Activated CD4-positive, alpha-beta T cell treated with anti-CD3 and anti-CD28 coated beads, Interleukin-2, amount 10 ng/mL, durations not matched to agents 24 days and 14 days (primary cell): ENCODE data around the gene ANXA6. TPM values are rescaled to one million over a fixed set of nuclear protein-coding genes. Genes with fewer than 3 reads are reported as not detected.
A peak's percentile ranks its signal among the peaks of the same experiment; 100 is the strongest.

Experiments used
- DNase-seq: peaks from one replicate; pipeline ENCODE4 v3.0.0; 2022
- H3K27ac Mint-ChIP-seq: one replicate; pipeline ENCODE4 v1.8.0; 2022; ENCODE audit warnings: mild to moderate bottlenecking, mixed read lengths
- H3K27me3 Mint-ChIP-seq: one replicate; pipeline ENCODE4 v1.8.0; 2022; ENCODE audit warnings: mixed read lengths
- H3K36me3 Mint-ChIP-seq: one replicate; pipeline ENCODE4 v1.8.0; 2022; ENCODE audit warnings: low read depth, mild to moderate bottlenecking, mixed read lengths
- H3K4me1 Mint-ChIP-seq: one replicate; pipeline ENCODE4 v1.8.0; 2021; ENCODE audit warnings: mixed read lengths
- H3K4me3 Mint-ChIP-seq: one replicate; pipeline ENCODE4 v1.8.0; 2022; ENCODE audit warnings: mild to moderate bottlenecking, moderate library complexity, mixed read lengths
- H3K9me3 Mint-ChIP-seq: one replicate; pipeline ENCODE4 v1.8.0; 2021; ENCODE audit warnings: mixed read lengths
- intact Hi-C: fragments of 100-400 bp; cut with micrococcal nuclease; formaldehyde crosslinking; loops from one replicate; pipeline ENCODE4 v1.15.1; 2023
- total RNA-seq: library from RNA; stranded (reverse); gene quantifications from 2 replicates; pipeline ENCODE4 v1.2.3, GENCODE V29; 2022

Gene ANXA6
- total RNA-seq, 1 donor from 2014 or later = 314 TPM

GRCh38 chr5:151153766-151154272 is 3.8 kb downstream of the ANXA6 start:
- H3K4me3 Mint-ChIP-seq = peak overlapping the region; percentile 66
- H3K4me1 Mint-ChIP-seq = peaks cover 76% of the 10 kb centered on the region

DNA sequence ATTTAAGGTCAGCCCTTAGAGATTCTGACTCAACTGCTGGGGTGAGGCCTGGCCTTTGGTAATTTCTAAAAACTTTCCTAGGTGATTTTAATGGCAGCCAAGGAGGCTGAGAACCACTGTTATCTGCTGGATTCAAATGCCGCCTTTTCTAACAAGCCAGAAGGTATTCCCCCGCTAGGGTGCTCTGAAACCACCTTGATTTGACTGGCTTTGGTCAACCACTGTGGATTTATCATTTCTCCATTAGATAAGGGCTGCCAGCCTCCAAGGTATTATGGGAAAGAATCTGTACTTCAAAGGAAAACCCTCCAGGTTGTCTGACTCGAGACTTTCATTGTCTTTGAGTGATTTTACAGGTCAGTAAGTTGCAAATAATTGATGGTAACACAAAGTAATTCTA is 4.3 kb downstream of the ANXA6 start:
- H3K36me3 Mint-ChIP-seq = peaks cover 39% of the 10 kb centered on the region
- H3K9me3 Mint-ChIP-seq = no peaks in the 10 kb centered on the region
- no peak for DNase-seq

More at GRCh38 chr5:151153766-151154272, 3.8 kb downstream of the ANXA6 start:
- peaks cover 34% of the 10 kb centered on the region for H3K36me3 Mint-ChIP-seq
- intact Hi-C loops = loop anchor here (5.0 to 10.0 kb wide), 5 partner anchors 309 to 1599 kb away; partner anchors contain the start of genes CD74, CSNK1A1, G3BP1 and IRGM
- H3K27ac Mint-ChIP-seq = peak overlapping the region; percentile 88
- peak; percentile 68 for DNase-seq
- H3K9me3 Mint-ChIP-seq = no peaks in the 10 kb centered on the region
- no peaks in the 10 kb centered on the region for H3K27me3 Mint-ChIP-seq

GRCh38 chr5:151151793-151152192 is 5.8 kb downstream of the ANXA6 start:
- no peaks in the 10 kb centered on the region for H3K27me3 Mint-ChIP-seq
- peak overlapping the region; percentile 66 for H3K4me3 Mint-ChIP-seq
- H3K4me1 Mint-ChIP-seq = peaks cover 82% of the 10 kb centered on the region
- H3K27ac Mint-ChIP-seq = peak overlapping the region; percentile 88
- peaks cover 48% of the 10 kb centered on the region for H3K36me3 Mint-ChIP-seq
- intact Hi-C loops = loop anchor here (1.0 to 10.0 kb wide), 11 partner anchors 10 to 1597 kb away; partner anchors contain the start of genes CD74, CSNK1A1, G3BP1 and GM2A
- peak; percentile 80 for DNase-seq
- no peaks in the 10 kb centered on the region for H3K9me3 Mint-ChIP-seq

More for the DNA sequence above, 4.3 kb downstream of the ANXA6 start:
- Mint-ChIP-seq H3K4me3 (peak overlapping the region; percentile 66), H3K4me1 (peaks cover 76% of the 10 kb centered on the region), H3K27ac (peak overlapping the region; percentile 88), H3K27me3 (no peaks in the 10 kb centered on the region)
- intact Hi-C loops = loop anchor here (5.0 to 10.0 kb wide), 5 partner anchors 308 to 1598 kb away; partner anchors contain the start of genes CD74, CSNK1A1, G3BP1 and IRGM

- Mint-ChIP-seq H3K36me3 (peaks cover 49% of the 10 kb centered on the region), H3K27me3 (no peaks in the 10 kb centered on the region), H3K4me1 (peaks cover 81% of the 10 kb centered on the region), H3K4me3 (peak overlapping the region; percentile 66), H3K9me3 (no peaks in the 10 kb centered on the region), H3K27ac (peak overlapping the region; percentile 88)
- intact Hi-C loops = loop anchor here (1.0 to 10.0 kb wide), 11 partner anchors 10 to 1596 kb away; partner anchors contain the start of genes CD74, CSNK1A1, G3BP1 and GM2A
- DNase-seq = peak; percentile 76
Observed at GRCh38 chr5:151151263-151151660, 6.3 kb downstream of the ANXA6 start.

DNA sequence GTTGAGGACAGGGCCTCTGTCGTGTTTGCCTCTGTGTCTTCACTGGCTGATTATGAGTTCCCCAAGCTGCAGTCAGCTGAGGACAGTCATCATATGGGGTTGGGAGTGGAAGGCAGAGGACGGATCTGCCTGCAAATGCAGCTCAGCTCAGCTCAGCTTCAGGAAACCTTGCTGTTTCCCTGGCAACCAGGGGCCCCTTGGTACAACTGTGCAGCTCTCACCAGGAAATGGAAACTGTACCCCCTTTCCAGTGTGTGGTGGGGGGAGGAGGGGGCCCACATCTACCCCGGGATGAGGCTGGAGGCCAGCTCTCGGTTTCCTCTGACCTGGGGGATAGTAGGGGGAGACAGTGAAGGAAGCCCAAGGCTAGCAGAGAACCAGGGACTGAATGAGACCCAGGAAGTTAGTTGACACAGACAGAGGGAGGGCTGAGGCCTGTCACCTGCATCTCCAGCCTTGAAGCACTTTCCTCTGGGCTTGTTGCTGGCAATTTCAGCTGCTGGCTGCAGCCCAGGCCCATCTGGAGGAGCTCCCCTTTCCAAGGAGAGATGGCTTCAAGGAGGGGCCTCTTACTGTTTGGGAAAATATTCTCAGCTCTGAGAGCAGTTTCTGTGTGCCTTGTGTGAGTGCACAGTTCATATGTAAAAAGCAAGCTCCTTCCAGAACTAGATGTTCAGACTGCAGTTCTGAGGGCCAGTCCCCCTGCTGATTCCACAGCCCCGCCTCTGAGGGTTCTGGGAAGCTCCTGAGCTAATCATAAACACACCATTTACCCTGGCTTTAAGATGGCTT is 6.9 kb downstream of the ANXA6 start:
- intact Hi-C loops = loop anchor here (1.0 to 10.0 kb wide), 12 partner anchors 8 to 1596 kb away; partner anchors contain the start of genes CD74, CSNK1A1, G3BP1 and GM2A

DNA sequence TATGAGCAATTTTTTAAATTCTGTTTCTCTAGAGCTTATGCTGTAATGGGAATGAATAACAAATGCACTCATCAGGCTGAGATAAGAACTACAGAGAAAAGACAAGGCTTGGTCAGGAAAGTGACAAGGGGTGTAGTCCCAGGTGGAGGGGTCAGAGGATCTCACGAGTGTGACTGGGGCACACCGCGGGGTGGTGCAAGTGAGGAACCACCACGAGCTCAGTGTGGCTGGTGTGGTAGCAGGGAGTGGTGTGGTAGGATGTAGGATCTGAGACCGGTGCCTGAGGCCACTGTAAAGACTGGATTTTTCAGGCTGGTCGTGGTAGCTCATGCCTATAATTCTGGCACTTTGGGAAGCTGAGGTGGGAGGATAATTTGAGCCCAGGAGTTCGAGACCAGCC is 9.0 kb downstream of the ANXA6 start:
- peak overlapping the region; percentile 83 for H3K27ac Mint-ChIP-seq
- no peaks in the 10 kb centered on the region for H3K27me3 Mint-ChIP-seq
- H3K4me3 Mint-ChIP-seq = peak overlapping the region; percentile 45
- peaks cover 80% of the 10 kb centered on the region for H3K4me1 Mint-ChIP-seq
- intact Hi-C loops = no loop called here
- H3K36me3 Mint-ChIP-seq = peaks cover 55% of the 10 kb centered on the region
- no peaks in the 10 kb centered on the region for H3K9me3 Mint-ChIP-seq
- DNase-seq = peak; percentile 72

More for the DNA sequence above, 6.9 kb downstream of the ANXA6 start:
- H3K4me3 Mint-ChIP-seq = peak overlapping the region; percentile 66
- H3K4me1 Mint-ChIP-seq = peaks cover 81% of the 10 kb centered on the region
- no peaks in the 10 kb centered on the region for H3K9me3 Mint-ChIP-seq
- H3K36me3 Mint-ChIP-seq = peaks cover 53% of the 10 kb centered on the region
- H3K27ac Mint-ChIP-seq = peak overlapping the region; percentile 88
- no peaks in the 10 kb centered on the region for H3K27me3 Mint-ChIP-seq
- DNase-seq = peak; percentile 93

- Mint-ChIP-seq H3K36me3 (peaks cover 53% of the 10 kb centered on the region), H3K4me3 (no peak overlapping the region), H3K4me1 (peaks cover 80% of the 10 kb centered on the region), H3K9me3 (no peaks in the 10 kb centered on the region), H3K27ac (peak overlapping the region; percentile 30), H3K27me3 (no peaks in the 10 kb centered on the region)
- DNase-seq = no peak
- intact Hi-C loops = no loop called here
Observed at GRCh38 chr5:151147033-151147432, 10.5 kb downstream of the ANXA6 start.

DNA sequence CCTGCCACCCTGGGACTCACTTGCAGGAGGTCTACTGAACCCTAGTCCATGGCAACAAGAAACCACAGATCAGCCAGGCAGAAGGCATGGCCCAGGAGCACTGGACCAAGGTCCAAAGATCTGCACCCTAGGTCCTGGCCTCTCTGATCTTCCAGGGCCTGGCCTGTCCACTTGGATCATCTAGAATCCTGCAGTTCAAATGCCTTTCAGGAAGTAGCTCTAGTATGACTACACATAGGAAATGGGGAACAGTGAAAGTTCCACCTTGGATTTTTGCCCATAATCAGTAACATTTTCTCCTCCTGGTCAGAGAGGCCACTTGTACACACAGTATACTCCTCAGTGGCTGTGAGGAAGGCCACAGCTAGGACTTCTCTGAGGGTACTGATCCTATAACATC is 11.5 kb downstream of the ANXA6 start:
- peaks cover 59% of the 10 kb centered on the region for H3K36me3 Mint-ChIP-seq
- no peak overlapping the region for H3K4me3 Mint-ChIP-seq
- no peak for DNase-seq
- intact Hi-C loops = no loop called here
- H3K27ac Mint-ChIP-seq = peak overlapping the region; percentile 78
- H3K9me3 Mint-ChIP-seq = no peaks in the 10 kb centered on the region
- peaks cover 80% of the 10 kb centered on the region for H3K4me1 Mint-ChIP-seq
- no peaks in the 10 kb centered on the region for H3K27me3 Mint-ChIP-seq

GRCh38 chr5:151144922-151145321 is 12.7 kb downstream of the ANXA6 start:
- H3K27me3 Mint-ChIP-seq = no peaks in the 10 kb centered on the region
- H3K27ac Mint-ChIP-seq = peak overlapping the region; percentile 78
- no peaks in the 10 kb centered on the region for H3K9me3 Mint-ChIP-seq
- peaks cover 78% of the 10 kb centered on the region for H3K4me1 Mint-ChIP-seq
- no peak overlapping the region for H3K4me3 Mint-ChIP-seq
- peaks cover 60% of the 10 kb centered on the region for H3K36me3 Mint-ChIP-seq
- no peak for DNase-seq
- intact Hi-C loops = no loop called here

- Mint-ChIP-seq H3K27ac (peak overlapping the region; percentile 78), H3K27me3 (no peaks in the 10 kb centered on the region), H3K4me3 (no peak overlapping the region), H3K9me3 (no peaks in the 10 kb centered on the region), H3K36me3 (peaks cover 62% of the 10 kb centered on the region), H3K4me1 (peaks cover 78% of the 10 kb centered on the region)
- intact Hi-C loops = no loop called here
- DNase-seq = no peak
Observed at GRCh38 chr5:151144275-151144674, 13.3 kb downstream of the ANXA6 start.

GRCh38 chr5:151143645-151144044 is 13.9 kb downstream of the ANXA6 start:
- H3K4me3 Mint-ChIP-seq = peak overlapping the region; percentile 24

GRCh38 chr5:151142933-151143332 is 14.6 kb downstream of the ANXA6 start:
- intact Hi-C loops = no loop called here
- DNase-seq = no peak
- H3K36me3 Mint-ChIP-seq = peaks cover 69% of the 10 kb centered on the region
- H3K4me3 Mint-ChIP-seq = peak overlapping the region; percentile 20
- H3K9me3 Mint-ChIP-seq = no peaks in the 10 kb centered on the region
- peaks cover 77% of the 10 kb centered on the region for H3K4me1 Mint-ChIP-seq
- peak overlapping the region; percentile 57 for H3K27ac Mint-ChIP-seq
- no peaks in the 10 kb centered on the region for H3K27me3 Mint-ChIP-seq

More at GRCh38 chr5:151143645-151144044, 13.9 kb downstream of the ANXA6 start:
- Mint-ChIP-seq H3K27ac (peak overlapping the region; percentile 57), H3K36me3 (peaks cover 67% of the 10 kb centered on the region), H3K27me3 (no peaks in the 10 kb centered on the region), H3K4me1 (peaks cover 78% of the 10 kb centered on the region), H3K9me3 (no peaks in the 10 kb centered on the region)
- no peak for DNase-seq
- intact Hi-C loops = no loop called here

DNA sequence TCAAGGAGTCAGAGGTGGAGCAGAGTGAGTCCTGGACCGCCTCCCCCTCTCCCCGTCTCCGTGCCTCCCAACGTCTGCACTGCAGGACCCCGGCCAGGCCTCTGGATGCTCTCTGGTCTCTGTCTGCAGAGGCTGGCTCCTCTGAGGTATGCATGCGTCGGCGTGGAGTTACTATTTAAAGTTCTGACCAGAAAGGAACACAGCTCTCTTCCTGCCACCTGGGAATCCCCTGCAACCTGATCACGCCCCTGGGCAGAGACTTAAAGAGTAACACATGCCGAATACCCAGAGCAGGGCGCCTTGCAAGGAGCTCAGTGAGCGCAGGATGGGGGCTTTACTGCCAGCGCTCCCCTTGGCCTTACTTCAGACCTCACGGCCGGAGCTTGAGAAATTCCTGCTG is 16.0 kb downstream of the ANXA6 start:
- no peaks in the 10 kb centered on the region for H3K27me3 Mint-ChIP-seq
- H3K4me3 Mint-ChIP-seq = peak overlapping the region; percentile 86
- peaks cover 71% of the 10 kb centered on the region for H3K36me3 Mint-ChIP-seq

More for the DNA sequence above, 16.0 kb downstream of the ANXA6 start:
- DNase-seq = peak; percentile 89
- peak overlapping the region; percentile 87 for H3K27ac Mint-ChIP-seq
- intact Hi-C loops = loop anchor here (1.0 to 2.0 kb wide), 3 partner anchors 10 to 15 kb away; partner anchors contain the start of gene ANXA6
- no peaks in the 10 kb centered on the region for H3K9me3 Mint-ChIP-seq
- peaks cover 79% of the 10 kb centered on the region for H3K4me1 Mint-ChIP-seq
